GM21786 (cell line): ENCODE data around the gene AKAP10.
"Not testable (repeated sequence)": the region's sequence is repeated elsewhere in the genome, so short reads cannot be mapped to it uniquely, and the experiment has no call there.

Experiments used
- ATAC-seq: cut with Tn5 transposase; IDR thresholded peaks from one replicate; pipeline ENCODE4 v1.9.1; 2021; ENCODE audit not compliant: unreplicated experiment

AKAP10 gene

DNA sequence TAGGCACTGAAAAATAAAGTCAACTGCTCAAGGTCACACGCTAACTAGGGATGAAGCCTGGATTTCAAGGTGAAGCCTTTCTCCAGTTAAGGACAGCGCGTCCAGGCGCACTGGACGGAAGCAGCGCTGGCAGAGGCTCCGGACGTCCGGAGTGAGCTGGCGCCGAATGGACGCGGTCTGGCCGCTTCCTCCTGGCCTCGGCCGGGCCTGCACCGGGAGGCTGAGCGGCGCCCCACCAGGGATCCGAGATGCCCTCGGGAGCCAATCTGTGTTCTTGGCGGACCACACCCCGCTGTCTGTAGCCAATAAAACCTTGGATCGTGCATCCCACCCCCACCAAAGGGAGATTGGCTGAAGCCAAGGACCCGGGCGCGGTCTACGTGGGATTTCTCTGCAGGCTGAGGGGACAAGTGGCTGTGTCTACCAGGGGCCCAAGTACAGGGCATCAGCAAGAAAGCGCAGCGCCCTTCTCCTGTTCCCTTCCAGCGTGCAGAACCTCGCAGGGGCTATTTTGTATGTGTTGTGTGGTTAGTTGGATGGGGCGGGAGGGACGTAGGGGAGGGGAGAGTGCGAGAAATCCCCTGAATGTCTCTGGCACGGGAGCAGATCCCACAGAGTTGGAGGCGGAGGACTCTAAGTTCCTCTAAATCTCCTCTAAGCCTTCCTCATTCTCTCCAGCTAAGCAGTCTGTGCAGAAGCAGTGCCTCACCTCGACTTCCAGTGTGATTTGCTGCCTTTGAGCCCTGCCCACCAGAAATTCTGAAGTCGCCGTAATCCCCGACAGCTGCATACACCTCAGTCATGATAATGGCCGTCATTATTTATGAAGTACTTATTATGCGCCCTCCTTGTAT lies 2.5 kb upstream of the AKAP10 start:
- no peak for ATAC-seq

DNA sequence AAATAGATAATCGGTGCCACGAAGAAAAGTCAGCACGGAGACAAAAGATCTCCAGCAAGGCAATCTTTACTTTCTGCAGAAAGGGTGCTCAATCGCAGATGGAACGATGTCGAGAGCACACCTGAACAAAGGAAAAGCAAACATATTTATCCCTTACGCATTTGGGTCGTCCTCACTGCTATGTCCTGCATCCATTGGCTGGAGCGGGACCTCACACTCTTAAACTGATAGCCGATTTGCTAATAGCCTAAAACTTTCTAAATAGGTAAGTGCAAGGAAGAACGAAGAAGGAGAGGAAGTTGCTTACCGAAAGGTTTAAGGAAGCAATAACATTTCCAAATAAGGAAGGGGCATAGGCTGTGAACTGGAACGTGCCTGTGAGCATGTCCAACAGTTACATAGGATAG lies 1.2 kb upstream of the AKAP10 start:
- no peak for ATAC-seq

- peak; percentile 34 for ATAC-seq
These were observed 678 bp upstream of the AKAP10 start for GRCh38 chr17:19978209-19978802.

GRCh38 chr17:19975601-19976000 lies 2.0 kb downstream of the AKAP10 start:
- no peak for ATAC-seq

DNA sequence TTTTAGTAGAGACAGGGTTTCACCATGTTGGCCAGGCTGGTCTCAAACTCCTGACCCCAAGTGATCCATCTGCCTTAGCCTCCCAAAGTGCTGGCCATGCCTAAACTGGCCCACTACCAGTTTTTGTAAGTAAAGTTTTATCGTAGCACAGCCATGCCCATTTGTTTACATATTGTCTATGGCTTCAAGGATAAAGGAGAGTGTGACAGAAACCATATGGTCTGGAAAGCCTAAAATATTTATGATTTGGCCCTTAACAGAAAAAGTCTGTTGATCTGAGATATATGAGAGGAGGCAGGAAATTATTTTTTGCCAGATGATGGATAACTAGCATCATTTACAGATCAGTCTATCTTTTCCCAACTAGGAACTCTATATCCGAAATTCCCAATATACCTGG lies 4.5 kb downstream of the AKAP10 start:
- ATAC-seq, result no peak

GRCh38 chr17:19962954-19963353 lies 14.7 kb downstream of the AKAP10 start:
- not testable (repeated sequence) for ATAC-seq

DNA sequence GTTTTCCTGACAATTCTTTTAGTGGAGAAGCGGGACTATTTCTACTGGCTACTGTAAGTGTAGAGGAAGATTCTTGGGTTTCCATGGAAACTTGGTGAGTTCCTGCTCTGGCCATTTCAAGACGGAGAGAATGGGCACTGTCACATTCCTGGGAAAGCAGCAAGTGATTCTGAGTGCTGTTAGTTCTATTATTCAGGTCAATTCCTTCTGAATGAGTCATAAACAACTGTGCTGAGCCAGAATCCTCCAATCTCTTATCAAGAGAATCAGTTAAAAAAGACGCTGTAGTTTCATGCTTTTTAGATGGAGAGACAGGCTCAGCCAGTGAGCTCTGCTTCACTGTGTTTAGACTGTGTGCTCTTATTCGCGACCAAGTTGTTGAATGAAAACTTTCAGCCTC lies 19.6 kb downstream of the AKAP10 start:
- ATAC-seq, result no peak

DNA sequence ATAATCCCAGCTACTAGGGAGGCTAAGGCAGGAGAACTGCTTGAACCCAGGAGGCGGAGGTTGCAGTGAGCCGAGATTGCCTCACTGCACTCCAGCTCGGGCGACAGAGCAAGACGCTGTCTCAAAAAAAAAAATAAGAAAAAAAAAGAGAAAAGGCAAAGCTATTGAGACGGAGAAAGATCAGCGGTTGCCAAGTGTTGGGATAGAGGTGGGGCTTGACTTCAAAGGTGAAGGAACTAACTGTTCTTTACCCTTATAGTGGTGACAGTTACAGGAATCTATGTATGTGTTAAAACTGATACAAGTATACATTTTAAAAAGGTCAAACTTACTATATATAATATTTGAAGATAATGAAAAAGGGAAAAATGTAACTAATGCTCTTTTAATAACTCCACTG lies 22.5 kb downstream of the AKAP10 start:
- no peak for ATAC-seq

GRCh38 chr17:19951411-19951810 lies 26.2 kb downstream of the AKAP10 start:
- not testable (repeated sequence) for ATAC-seq

DNA sequence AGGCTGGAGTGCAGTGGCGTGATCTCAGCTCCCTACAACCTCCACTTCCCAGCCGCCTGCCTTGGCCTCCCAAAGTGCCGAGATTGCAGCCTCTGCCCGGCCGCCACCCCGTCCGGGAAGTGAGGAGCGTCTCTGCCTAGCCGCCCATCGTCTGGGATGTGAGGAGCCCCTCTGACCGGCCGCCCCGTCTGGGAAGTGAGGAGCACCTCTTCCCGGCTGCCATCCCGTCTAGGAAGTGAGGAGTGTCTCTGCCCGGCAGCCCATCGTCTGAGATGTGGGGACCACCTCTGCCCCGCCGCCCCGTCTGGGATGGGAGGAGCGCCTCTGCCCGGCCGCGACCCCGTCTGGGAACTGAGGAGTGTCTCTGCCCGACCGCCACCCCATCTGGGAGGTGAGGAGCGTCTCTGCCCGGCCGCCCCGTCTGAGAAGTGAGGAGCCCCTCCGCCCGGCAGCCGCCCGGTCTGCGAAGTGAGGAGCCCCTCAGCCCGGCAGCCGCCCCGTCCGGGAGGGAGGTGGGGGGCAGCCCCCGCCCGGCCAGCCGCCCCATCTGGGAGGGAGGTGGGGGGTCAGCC lies 26.9 kb downstream of the AKAP10 start:
- not testable (repeated sequence) for ATAC-seq

- no peak for ATAC-seq
These were observed 29.3 kb downstream of the AKAP10 start for GRCh38 chr17:19948116-19948943.

DNA sequence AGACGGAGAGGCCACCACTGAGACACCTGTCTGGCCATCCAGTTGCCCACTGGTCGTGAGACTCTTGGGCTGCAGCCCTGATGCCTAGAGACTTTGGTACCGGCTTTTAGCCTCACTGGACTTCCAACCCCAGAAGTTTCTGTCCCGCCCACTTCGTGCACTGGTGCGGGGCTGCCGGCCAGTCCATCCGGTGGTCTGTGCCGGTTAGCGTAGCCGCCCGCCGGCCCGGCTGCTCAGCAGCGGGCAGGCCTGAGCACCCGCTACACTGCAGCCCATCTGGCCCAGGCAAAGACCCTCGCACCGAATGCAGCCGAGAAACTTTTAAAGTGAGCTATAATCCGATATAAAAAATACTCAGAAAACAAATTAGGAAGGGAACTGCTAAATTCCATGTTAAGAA lies 30.7 kb downstream of the AKAP10 start:
- no peak for ATAC-seq

GRCh38 chr17:19945009-19945626 lies 32.5 kb downstream of the AKAP10 start:
- ATAC-seq, result no peak

- no peak for ATAC-seq
These were observed 34.0 kb downstream of the AKAP10 start for GRCh38 chr17:19943599-19943998.

GRCh38 chr17:19943026-19943425 lies 34.6 kb downstream of the AKAP10 start:
- ATAC-seq, result no peak

DNA sequence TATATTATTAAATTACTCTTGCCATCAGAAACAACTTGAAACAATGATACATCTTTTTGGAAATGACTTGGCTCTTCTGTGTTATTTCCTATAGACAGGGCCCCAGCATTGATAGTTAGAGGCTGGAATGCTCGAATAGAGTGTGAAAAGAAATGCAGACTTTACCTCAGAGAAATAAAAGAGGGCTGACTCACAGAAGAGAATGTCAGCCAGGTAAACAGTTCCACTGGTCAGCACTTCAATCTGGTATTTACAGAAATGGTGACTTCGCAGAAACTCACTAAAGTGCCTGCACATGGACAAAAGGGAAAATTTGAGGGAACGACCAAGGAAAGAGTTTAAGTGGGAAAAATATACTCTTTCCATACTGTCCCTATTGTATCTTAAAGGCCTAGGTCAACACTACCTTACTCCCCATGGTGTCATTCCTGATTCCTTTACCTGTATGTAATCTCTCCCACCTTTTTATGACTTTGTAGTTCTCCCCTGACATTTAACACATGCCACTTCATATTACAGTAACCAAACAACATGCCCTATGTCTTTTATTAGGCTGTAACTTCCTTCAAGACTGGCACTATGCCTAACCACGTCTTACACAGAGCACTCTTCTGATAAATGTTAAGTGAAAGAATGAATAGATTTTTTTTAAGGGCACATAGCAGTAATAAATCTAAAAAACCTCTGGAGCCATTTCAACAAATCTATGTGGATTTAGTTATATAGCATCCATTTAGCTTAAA lies 36.7 kb downstream of the AKAP10 start:
- no peak for ATAC-seq

DNA sequence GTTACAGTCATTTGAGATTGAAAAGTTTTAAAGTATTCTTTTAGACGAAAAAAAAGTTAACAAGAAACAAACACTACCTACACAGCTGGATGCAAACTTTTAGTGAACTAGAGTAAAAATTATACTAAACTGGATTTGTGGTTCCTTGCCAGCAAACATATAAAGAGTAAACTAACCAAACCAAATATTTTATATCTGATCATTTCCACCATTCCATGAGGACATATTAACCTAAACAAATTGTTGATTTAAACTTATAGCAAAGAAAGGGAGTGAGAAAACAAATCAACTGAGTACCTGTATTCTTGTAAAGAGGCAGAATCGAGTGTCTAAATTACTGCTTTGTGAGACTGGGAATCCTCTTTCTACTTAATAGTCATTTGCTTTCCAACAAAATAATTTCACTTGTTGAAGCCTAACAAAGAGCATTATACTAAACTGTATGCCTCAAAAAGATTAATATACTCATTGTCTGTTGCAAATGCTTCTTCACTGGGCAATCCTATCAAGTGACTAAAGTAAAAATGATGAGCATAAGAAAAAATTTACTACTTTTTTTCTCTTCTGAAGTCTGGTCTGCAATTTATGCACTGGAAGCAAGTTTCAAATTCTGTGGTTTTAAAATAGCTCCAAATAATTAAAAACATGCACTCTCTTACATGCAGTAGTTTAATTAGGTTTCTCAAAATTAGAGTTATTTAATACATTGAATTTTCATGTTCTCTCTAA lies 37.5 kb downstream of the AKAP10 start:
- ATAC-seq, result no peak

GRCh38 chr17:19938736-19939135 lies 38.9 kb downstream of the AKAP10 start:
- ATAC-seq, result no peak

DNA sequence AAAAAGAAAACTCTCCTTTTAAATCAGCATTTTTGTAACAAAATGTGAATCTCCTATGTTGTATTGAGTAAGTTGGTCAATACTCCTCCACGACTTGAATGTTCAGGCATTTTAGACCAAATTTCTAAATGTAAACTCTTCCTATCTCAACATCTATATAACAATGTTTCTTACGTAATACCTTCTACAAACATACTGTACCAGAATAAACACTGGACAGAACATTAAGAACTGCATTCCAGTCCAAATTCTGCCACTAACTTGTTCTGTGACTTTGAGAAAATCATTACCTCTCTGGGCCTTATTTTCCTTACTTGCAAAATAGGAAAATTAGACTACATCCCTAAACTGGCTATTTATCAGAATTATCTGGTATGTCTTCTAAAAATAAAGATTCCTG lies 40.1 kb downstream of the AKAP10 start:
- ATAC-seq, result no peak

GRCh38 chr17:19935169-19935568 lies 42.5 kb downstream of the AKAP10 start:
- ATAC-seq, result no peak
